Cardiac muscle cell (in vitro differentiated cells and primary cell): ENCODE data around the gene SRPX2. TPM values are rescaled to one million over a fixed set of nuclear protein-coding genes. Genes with fewer than 3 reads are reported as not detected.

ENCODE experiments used
- DNase-seq, 2 donors: peaks; one replicate each; pipeline versions ENCODE4 v3.0.0 to v3.0.0-alpha.2; 2010 to 2017; ENCODE audit warnings: low read depth in 1 of 2, low spot score in 1 of 2
- H3K27ac ChIP-seq: fragments of 200-600 bp; sonication (generic); 2 replicates; pipeline ENCODE4 v1.5.1; 2016
- H3K27me3 ChIP-seq: fragments of 200-600 bp; sonication (generic); 2 replicates; pipeline ENCODE4 v1.6.0; 2016; ENCODE audit warnings: control low read depth
- H3K36me3 ChIP-seq: fragments of 200-600 bp; sonication (generic); 2 replicates; pipeline ENCODE4 v1.5.1; 2016; ENCODE audit warnings: control low read depth
- H3K4me1 ChIP-seq: fragments of 200-600 bp; sonication (generic); 2 replicates; pipeline ENCODE4 v1.8.1; 2017; ENCODE audit warnings: low read depth, mild to moderate bottlenecking, mixed run types
- H3K4me3 ChIP-seq: fragments of 200-600 bp; sonication (generic); 2 replicates; pipeline ENCODE4 v1.5.1; 2016; ENCODE audit warnings: mild to moderate bottlenecking
- H3K9me3 ChIP-seq: fragments of 200-600 bp; sonication (generic); 2 replicates; pipeline ENCODE4 v1.5.1; 2017; ENCODE audit warnings: low read depth, mild to moderate bottlenecking, control low read depth
- polyA plus RNA-seq: library from polyadenylated mRNA; unstranded; fragments of >200 nt; fragmentation: Nextera tagmentation; extraction: Ambion mirVana; gene quantifications from 2 replicates; pipeline ENCODE4 v1.2.1, GENCODE V29; 2016
- total RNA-seq: library from RNA; depleted of rRNA; stranded (reverse); fragments of >200 nt; gene quantifications from 2 replicates; pipeline ENCODE4 v1.2.3, GENCODE V29; 2016
- TF ChIP-seq, protein P1 (sequence below): IDR thresholded peaks from 2 replicates; pipeline ENCODE4 v1.5.1; 2012; ENCODE audit warnings: low read depth, mild to moderate bottlenecking, low read length

SRPX2 gene
- total and polyA plus RNA-seq, 2 experiments from 2014 or later = 0.03 to 1.9 TPM

DNA sequence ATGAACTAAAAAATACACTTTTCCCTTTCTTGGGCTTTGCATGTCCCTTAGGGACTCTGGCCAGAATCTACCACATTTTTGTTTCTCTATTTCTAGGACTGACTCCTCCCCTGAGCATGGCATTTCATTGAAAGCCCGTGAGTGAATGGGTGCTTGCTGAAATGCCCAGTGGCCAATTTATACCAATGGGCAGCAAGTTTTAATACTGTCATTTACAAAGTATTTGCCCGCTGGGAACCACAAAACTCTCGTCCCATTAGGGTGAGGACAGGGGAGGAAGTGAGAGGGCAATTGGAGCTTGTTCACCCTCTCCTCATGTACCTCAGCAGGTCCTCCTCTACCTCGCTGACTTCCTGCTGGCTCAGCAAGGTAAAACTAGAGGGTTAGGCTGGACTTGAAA, 1.1 kb downstream of the SRPX2 start:
- H3K27me3 ChIP-seq = no peaks in the 10 kb centered on the region
- H3K36me3 ChIP-seq = no peaks in the 10 kb centered on the region
- H3K27ac ChIP-seq = no peak overlapping the region
- H3K4me3 ChIP-seq = no peak overlapping the region
- H3K4me1 ChIP-seq = no peaks in the 10 kb centered on the region
- no peak for DNase-seq
- TF ChIP-seq, protein P1, sequence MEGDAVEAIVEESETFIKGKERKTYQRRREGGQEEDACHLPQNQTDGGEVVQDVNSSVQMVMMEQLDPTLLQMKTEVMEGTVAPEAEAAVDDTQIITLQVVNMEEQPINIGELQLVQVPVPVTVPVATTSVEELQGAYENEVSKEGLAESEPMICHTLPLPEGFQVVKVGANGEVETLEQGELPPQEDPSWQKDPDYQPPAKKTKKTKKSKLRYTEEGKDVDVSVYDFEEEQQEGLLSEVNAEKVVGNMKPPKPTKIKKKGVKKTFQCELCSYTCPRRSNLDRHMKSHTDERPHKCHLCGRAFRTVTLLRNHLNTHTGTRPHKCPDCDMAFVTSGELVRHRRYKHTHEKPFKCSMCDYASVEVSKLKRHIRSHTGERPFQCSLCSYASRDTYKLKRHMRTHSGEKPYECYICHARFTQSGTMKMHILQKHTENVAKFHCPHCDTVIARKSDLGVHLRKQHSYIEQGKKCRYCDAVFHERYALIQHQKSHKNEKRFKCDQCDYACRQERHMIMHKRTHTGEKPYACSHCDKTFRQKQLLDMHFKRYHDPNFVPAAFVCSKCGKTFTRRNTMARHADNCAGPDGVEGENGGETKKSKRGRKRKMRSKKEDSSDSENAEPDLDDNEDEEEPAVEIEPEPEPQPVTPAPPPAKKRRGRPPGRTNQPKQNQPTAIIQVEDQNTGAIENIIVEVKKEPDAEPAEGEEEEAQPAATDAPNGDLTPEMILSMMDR = no peak
- H3K9me3 ChIP-seq = no peaks in the 10 kb centered on the region

DNA sequence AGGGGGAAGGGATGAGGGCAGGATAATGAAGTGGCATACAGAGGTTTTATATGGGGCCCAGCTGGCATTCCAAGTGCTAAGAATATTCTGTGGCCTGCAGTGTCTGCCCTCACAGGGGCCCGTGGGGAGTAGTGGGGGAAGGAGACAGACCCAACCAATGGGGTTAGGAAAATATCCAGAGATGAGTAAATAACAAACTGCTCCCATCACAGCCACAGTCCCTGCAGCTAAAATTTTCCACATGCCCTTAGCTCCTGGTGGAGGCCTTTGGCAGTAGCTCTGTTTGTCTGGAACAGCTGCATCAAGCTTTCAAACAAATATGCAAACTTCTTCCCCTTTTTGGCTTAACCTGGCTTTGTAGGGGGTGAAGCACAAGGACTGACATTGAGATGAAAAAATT, 3.1 kb downstream of the SRPX2 start:
- no peaks in the 10 kb centered on the region for H3K36me3 ChIP-seq
- H3K27me3 ChIP-seq = no peaks in the 10 kb centered on the region
- peak in 1 of 2 donors; percentile 80 for DNase-seq
- no peaks in the 10 kb centered on the region for H3K9me3 ChIP-seq
- no peak overlapping the region for H3K4me3 ChIP-seq
- TF ChIP-seq, protein P1 = peak; percentile 13
- H3K4me1 ChIP-seq = no peaks in the 10 kb centered on the region
- no peak overlapping the region for H3K27ac ChIP-seq

DNA sequence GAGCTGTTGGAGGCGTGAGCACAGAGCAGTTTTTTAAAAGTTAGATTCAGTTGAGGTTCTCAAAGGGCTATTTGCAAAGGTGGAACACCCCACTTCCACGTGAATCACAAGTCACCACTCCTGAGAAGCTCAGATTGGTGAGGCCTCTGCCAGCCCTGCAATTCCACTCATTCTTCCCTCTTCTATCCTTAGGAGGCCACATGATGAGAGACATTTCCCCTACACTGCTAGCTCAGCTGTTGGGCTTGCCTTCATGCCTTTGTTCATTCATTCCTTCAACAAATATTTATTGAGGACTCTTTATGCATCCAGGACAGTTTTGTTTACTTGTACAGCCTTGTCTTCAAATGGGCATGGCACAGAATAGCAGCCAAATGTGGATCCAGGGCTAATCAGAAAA, 3.7 kb downstream of the SRPX2 start:
- H3K27ac ChIP-seq = no peak overlapping the region
- no peaks in the 10 kb centered on the region for H3K27me3 ChIP-seq
- H3K4me1 ChIP-seq = no peaks in the 10 kb centered on the region
- H3K9me3 ChIP-seq = no peaks in the 10 kb centered on the region
- DNase-seq = peak in 1 of 2 donors; percentile 32
- H3K4me3 ChIP-seq = no peak overlapping the region
- no peaks in the 10 kb centered on the region for H3K36me3 ChIP-seq
- TF ChIP-seq, protein P1 = no peak

DNA sequence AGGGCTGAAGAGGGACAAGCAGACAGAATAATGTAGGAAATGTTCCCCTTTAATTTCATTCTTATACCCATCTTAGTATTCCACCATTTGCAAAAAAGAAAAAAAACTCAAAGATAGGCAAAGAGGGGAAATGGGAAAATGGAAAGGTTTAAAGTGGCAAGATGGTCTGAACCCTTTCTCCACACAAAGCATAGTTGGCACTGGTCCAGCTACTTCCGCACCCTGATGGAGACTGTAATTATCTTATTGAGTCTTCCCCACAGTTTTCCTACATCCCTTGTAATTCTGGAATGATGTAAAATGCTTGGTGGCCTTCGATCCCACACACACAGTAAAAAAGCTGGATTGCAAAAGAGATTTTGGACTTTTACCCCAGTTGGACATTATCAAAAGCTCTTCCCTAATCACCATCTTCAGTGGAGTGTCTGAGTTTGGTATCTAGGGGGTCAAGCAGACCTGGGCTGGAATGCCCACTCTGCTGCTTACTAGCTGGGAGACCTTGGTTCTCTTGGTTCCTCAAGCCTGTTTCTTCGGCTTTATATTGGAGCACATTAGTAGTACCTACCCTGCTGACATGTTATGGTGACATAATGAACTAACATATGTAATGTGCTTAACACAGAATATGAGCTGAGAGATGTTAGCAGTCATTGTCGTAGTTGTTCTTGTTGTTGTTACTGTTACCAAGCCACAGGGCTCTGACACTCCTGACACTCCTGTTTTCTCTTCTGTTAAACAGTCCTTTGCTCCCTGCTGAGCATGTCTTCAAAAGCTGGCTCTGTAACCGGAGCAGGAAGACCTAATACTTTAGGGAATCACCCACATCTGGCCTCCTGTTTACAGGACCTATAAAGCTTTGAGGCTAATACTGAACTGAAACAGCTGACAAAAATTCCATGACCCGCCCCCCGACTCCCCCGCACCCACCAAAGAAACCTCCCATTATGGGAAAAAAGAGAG, 4.7 kb downstream of the SRPX2 start:
- Histone ChIP-seq H3K4me1 (no peaks in the 10 kb centered on the region), H3K9me3 (no peaks in the 10 kb centered on the region), H3K4me3 (no peak overlapping the region), H3K36me3 (no peaks in the 10 kb centered on the region), H3K27me3 (no peaks in the 10 kb centered on the region), H3K27ac (no peak overlapping the region)
- DNase-seq = peak in 1 of 2 donors; percentile 81
- TF ChIP-seq, protein P1 = no peak

DNA sequence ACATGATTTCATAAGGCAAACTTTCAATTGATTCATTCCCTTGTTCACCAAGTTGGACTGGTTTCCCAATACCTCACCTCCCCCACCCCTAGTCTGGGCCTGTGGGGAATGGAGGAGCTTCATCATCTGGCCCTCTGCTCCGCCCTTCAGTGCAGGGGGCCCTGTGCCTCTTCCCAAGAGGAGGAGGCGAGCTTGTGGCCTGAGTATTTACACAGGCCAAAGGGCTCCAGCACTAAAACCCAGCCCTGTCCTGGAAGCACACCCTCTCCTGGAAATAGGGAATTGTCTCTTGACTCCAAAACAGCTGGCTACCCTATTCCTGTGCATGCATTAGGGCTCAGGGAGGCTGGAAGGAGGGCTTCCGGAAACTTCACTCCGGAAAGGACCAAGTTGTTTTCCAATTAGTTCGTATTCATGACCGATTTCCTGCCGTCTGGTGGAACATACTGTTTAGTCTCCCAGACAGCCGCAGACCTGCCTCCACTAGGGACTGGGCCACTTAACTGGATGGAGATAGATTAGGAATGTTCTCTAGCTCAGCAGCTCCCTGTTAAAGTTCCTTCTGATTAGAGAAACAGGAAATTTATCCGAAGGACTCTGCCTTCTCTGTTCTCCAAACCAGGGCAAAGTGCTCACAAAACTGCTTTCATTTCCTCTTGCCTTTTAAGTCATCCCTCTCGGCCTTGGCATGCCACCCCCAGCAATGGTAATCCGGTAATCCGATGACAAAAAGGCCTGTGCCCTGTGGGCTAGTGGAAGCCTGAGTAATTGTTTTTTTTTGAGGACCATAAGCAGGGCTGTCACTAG, 5.8 kb downstream of the SRPX2 start:
- H3K9me3 ChIP-seq = no peaks in the 10 kb centered on the region
- no peaks in the 10 kb centered on the region for H3K4me1 ChIP-seq
- peak overlapping the region; percentile 54 for H3K27ac ChIP-seq
- no peaks in the 10 kb centered on the region for H3K27me3 ChIP-seq
- peak; percentile 29 to 95 for DNase-seq
- TF ChIP-seq, protein P1 = no peak
- H3K4me3 ChIP-seq = no peak overlapping the region
- H3K36me3 ChIP-seq = no peaks in the 10 kb centered on the region
